ENCODE data around the gene SLITRK3.
"Not testable (repeated sequence)": the region's sequence is repeated elsewhere in the genome, so short reads cannot be mapped to it uniquely, and the experiment has no call there.

The SLITRK3 gene

DNA sequence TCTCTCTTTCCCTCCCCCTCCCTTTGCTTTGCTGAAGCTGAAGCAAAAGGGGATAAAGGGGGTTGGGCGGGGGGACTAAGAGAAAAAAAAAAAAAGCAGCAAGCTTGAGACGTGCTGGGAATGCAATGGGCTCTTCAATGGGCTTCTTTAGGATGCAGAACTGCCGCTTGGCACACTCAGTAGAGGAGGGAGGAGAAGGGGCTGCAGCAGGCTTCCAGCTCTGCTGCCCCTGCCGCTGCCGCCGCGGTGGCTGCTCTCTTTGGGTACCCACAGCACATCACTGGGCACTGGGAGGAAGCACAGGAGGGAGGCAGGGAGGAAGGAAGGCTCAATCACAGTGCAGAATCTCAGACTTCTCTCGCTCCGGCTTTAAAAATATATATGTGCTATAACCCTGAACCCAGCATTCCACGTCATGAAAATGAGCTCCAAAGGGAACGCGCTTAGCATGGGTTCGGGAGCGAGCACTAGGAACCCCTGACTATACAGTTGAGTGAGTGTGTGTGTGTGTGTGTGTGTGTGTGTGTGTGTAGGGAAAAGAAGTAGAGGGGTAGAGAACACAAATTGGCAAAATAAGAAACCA lies 3.5 kb downstream of the SLITRK3 start:
- DNase-seq, result no peak

GRCh38 chr3:165191491-165191890 lies 4.7 kb downstream of the SLITRK3 start:
- no peak for DNase-seq

DNA sequence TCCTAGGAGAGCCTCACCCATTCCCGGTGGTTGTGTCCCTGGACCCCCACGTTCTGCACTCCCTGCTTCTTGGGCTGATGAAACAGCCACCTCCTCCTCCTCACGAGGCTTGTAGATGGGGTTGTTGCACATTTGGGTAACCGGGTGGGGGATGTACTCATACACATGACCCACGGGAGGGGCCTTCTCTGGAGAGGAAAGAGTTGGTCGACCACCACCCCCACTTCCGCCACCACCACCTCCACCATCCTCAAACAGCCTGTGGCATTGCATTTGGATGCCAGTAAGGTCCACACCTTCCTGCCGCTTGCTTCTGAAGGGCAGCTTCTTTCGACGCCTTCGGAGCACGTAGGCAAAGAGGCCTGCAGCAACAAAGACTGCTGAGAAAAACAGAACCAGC lies 7.7 kb downstream of the SLITRK3 start:
- DNase-seq, result no peak

DNA sequence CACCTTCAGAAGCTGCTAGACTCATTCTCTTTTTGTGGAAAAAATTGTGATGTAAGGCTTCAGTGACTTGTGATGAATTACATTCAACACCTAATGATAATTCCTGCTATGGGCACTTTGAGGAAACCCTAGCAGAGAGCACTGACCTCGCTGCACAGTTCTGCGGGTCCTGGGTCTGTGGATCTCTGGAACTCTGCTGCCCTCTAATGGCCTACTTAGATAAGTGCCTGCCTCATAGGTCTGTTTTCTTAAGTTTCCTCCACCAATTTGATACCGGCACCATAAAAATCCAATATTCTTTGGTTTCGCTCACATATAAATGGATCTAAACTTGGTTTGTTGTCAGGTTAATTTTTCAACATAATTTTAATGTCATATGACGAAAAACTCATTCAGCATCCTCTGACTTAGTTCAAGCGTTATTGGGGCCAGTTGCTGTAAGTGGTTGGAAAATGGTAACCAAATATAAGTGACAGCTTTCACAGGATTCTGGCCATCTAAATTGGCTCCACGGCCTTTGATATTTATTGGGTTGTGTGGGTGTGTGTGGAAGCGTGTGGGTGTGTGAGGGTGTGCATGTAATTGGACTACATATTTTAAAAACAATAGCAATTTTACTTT lies 10.4 kb downstream of the SLITRK3 start:
- peak; percentile 43 for DNase-seq

- DNase-seq, result no peak
Observed at GRCh38 chr3:165181556-165181955, 14.6 kb downstream of the SLITRK3 start.

DNA sequence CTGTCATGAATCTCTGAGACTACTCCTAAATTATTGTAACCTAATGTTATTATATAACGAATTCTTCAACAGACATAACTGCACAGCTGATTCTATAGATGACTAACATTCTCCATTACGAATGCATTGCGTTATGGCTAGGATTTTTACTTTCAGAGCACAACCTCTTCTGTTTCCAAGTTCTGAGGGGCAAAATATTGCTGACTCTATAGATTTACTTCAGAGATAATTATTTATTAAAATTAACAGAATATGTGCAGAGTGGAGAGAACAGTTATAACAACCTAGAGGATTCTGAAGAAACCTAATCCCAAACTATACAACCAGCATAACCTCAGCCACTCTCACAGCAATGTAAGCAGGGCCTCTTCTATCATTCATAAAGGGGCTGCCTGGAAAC lies 25.9 kb downstream of the SLITRK3 start:
- no peak for DNase-seq

DNA sequence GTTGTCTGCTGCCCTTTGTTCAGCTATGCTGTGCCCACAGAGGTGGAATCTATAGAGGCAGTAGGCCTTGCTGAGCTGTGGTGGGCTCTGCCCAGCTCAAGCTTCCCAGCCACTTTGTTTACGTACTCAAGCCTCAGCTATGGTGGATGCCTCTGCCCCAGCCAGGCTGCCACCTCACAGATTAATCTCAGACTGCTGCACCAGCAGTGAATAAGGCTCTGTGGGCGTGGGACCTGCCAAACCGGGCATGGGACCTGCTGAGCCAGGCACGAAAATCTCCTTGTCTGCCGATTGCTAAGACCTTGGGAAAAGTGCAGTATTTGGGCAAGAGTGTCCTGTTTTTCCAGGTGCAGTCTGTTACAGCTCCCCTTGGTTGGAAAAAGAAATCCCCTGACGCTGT lies 26.8 kb downstream of the SLITRK3 start:
- no peak for DNase-seq

DNA sequence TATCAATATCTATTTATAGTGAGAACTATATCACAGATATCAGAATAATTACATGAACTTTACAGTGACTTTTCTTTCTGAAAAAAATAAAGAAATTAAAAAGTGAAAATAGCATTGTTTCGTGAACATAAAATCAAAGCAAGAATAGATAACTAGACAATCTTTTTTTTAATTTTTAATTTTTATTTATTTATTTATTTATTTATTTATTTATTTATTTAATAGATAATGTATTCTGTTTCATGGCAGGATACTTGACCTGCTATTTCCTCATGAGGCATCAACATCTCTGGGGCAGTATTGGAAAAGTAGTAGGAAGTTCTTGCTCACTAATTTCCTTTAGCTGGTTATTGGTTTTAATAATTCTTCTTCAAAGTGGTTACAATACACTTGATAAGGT lies 33.3 kb downstream of the SLITRK3 start:
- DNase-seq, result no peak

DNA sequence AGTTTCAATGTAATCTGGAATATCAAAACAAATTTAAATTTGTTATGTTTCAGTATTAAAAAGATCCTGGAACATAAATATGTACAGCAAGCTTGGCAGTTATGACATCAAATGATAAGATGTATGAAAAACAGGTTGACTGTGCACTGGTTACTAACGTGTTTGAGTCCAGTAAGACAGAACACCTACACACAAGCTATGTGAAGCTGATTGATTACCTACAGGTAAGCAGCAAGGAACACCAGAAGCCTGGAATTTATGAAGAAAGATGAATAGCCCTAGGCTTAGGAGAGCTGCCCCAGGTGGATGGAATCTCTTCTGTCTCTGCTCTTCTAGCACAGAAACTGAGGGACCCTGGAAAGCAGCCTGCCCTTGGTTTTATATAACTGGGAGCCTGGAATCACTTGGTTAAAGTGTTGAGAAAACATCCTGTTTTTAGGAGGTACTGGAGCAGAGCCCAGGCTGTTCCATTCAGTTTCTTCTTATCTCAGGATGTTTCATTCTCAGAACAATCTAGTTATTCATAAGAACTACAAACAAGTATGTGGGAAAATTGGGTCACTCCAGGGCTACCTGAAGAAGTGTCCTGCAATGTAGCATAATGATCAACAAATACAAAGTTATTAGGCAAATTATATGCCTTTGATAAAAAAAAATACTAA lies 36.3 kb downstream of the SLITRK3 start:
- DNase-seq, result no peak

DNA sequence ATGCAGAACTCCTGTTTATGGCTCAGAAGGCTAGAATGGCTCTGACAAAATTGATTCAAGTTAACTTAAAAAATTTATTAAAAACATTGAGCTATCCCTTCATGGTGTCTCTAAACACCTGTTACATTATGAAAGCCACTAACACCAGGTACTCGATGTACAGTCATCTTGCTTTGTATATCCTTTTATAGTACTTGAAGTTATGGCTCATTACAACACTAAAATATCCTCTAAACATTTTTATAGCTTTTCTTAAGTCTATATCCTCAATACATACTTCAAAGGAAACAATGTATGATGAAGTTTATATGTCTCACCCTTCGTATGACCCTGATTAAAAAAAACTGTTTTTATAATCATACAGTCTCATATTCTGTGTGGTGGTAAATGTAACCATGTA lies 38.2 kb downstream of the SLITRK3 start:
- no peak for DNase-seq

- DNase-seq, result no peak
Observed at GRCh38 chr3:165156757-165157420, 39.3 kb downstream of the SLITRK3 start.

DNA sequence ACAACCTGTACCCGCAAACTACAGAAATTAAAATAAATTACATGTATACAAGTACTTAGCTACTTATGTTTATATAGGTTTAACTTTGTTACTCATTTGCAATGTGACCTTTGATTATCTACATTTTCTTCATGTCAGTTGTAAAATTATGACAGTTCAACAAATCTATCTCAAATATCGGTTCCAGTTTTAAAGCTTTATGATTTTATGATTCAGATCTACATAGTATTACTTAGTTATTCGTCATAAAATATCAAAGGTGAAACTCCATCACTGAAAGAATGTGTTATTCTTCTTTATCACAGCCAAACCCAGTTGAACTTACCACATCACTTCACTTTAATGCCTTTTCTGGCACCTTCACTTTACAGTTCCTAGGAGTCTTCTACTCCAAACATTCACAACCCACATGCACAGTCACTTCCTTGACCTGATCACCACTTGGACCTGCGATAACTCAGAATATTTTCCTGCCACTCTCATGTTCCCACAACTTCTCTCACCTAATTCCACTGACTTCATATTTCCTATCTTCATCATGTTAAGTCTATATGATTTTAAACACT lies 47.2 kb downstream of the SLITRK3 start:
- DNase-seq, result no peak

DNA sequence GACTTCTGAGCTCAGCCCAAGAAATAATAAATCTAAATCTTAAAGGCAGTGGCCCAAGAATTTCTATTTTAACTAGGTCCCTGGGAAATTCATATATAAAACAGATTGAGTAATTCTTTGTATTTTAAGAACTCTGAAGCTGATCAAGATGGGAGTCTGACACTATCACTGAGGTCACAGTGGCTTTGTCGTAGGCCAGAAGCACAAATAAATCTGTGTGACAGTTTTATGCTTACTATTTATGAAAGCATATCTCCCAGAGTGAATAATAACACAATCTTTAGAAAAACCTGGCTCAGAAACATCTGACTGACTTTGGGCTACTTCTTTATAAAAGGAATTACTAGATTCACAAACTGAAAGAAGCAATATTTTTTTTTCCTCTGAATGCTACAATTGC lies 51.9 kb downstream of the SLITRK3 start:
- no peak for DNase-seq

DNA sequence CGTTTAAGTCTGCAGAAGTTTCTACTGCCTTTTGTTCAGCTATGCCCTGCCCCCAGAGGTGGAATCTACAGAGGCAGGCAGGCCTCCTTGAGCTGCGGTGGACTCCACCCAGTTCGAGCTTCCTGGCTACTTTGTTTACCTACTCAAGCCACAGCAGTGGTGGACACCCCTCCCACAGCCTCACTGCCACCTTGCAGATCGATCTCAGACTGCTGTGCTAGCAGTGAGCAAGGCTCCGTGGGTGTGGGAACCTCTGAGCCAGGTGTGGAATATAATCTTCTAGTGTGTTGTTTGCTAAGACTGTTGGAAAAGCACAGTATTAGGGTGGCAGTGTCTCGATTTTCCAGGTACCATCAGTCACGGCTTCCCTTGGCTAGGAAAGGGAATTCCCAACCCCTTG lies 56.3 kb downstream of the SLITRK3 start:
- DNase-seq, result not testable (repeated sequence)

Measured in fibroblast of skin of abdomen (primary cell).